Subcutaneous adipose tissue (tissue), 4 donors: Measurements from ENCODE around the gene PNMA1. TPM values are rescaled to one million over a fixed set of nuclear protein-coding genes. Genes with fewer than 3 reads are reported as not detected.

Experiments
- CTCF ChIP-seq: fragments of 450-650 bp; IDR thresholded peaks from one replicate; pipeline ENCODE4 v1.5.1; 2016; ENCODE audit warnings: low read depth, mild to moderate bottlenecking, control low read depth, antibody characterized with exemption, moderate library complexity
- total RNA-seq, 4 donors: library from RNA; depleted of rRNA; stranded (reverse); fragments of >200 nt; gene quantifications; one replicate each; pipeline ENCODE4 v1.1.0, GENCODE V29; 2016

PNMA1 gene
- total RNA-seq, 4 donors from 2014 or later: 21.2 to 31.1 (median 23.4) TPM

- no peak for TF ChIP-seq CTCF
These were observed 28.9 kb downstream of the PNMA1 start for GRCh38 chr14:73685328-73685727.

GRCh38 chr14:73684627-73685026, 29.6 kb downstream of the PNMA1 start:
- TF ChIP-seq CTCF: no peak

DNA sequence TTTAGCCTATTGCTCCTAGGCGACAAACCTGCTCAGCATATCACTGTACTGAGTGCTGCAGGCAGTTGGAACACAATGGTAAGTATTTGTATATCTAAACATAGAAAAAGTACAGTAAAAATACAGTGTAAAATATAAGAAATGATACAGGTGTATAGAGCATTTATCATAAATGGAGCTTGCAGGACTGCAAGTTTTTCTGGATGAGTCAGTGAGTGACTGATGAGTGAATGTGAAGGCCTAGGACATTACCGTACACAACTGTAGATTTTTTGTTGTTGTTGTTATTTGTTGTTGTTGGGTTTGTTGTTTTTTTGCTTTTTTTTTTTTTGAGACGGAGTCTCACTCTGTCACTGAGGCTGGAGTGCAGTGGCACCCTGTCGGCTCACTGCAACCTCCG, 33.4 kb downstream of the PNMA1 start:
- TF ChIP-seq CTCF: no peak

DNA sequence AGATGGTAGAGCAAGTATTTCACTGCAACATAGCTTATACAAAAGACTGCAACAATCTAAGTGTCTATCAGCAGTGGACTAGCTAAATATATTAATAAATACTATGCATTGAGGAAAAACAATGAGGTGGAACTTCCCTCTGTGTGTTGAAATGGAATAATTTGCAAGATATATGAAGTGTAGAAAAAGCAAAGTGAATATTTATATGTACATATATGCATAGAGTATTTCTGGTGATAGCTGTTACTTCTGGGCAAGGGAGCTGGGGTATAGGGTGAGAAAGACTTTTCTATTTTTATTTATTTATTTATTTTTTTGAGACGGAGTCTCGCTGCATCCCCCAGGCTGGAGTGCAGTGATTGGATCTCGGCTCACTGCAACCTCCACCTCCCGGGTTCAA, 35.5 kb downstream of the PNMA1 start:
- no peak for TF ChIP-seq CTCF

- TF ChIP-seq CTCF: no peak
These were observed 39.2 kb downstream of the PNMA1 start for GRCh38 chr14:73674986-73675385.

GRCh38 chr14:73667854-73668253, 46.3 kb downstream of the PNMA1 start:
- no peak for TF ChIP-seq CTCF

DNA sequence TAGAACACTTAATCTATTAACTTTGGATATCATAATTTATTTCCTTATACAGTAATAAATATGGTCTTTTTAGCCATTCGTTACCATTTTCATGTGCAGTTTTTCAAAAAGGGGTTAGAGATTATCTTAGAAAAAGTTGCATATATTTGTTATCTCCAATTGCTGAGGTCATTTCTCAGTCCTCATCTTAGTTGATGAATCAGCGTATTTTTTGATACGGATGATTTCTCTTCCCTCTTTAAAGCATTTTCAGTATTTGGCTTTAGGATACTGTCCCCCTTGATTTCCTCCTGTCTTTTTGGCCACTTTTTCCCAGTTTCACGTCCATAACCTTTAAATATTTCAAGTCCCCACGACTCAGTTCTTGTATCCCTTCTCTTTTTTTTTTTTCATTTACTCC, 47.6 kb downstream of the PNMA1 start:
- TF ChIP-seq CTCF: no peak
